ENCODE results near the gene IRF9. TPM values are rescaled to one million over a fixed set of nuclear protein-coding genes. Genes with fewer than 3 reads are reported as not detected.

Gene IRF9
- total and polyA plus RNA-seq, 2 of the 13 experiments (the other 11 are each of a cell fraction or from before 2014, with no cell fraction given): 14.9 to 49.7 TPM

GRCh38 chr14:24139272-24139934, 21.7 kb upstream of the IRF9 start (continued):
- TF ChIP-seq ARID5B (CRISPR knock-in tag; IDR thresholded peaks at IDR 0.05) (no peak), ZNF34 (CRISPR knock-in tag; IDR thresholded peaks at IDR 0.05; ENCODE audit: borderline replicate concordance) (no peak), KDM4B (CRISPR knock-in tag; IDR thresholded peaks at IDR 0.05) (no peak), ZSCAN22 (CRISPR knock-in tag; IDR thresholded peaks at IDR 0.05) (no peak), GRHL1 (CRISPR knock-in tag; conservative IDR thresholded peaks at IDR 0.05) (no peak), E2F1 (CRISPR knock-in tag; IDR thresholded peaks at IDR 0.05) (no peak), ZNF180 (CRISPR knock-in tag; IDR thresholded peaks at IDR 0.05; ENCODE audit: borderline replicate concordance, low read depth) (no peak), ARID4A (CRISPR knock-in tag; IDR thresholded peaks at IDR 0.05; ENCODE audit: borderline replicate concordance) (no peak), IKZF4 (CRISPR knock-in tag; IDR thresholded peaks at IDR 0.05; ENCODE audit: borderline replicate concordance, low read depth, not compliant biosample characterization) (no peak), KDM3A (CRISPR knock-in tag; IDR thresholded peaks at IDR 0.05; ENCODE audit: low read depth) (no peak), FOSL1 (CRISPR knock-in tag; IDR thresholded peaks at IDR 0.05; ENCODE audit: borderline replicate concordance) (no peak), ZNF800 (CRISPR knock-in tag; IDR thresholded peaks at IDR 0.05) (no peak), ZFP37 (CRISPR knock-in tag; IDR thresholded peaks at IDR 0.05; ENCODE audit: borderline replicate concordance) (no peak), ZNF510 (CRISPR knock-in tag; IDR thresholded peaks at IDR 0.05; ENCODE audit: low read depth) (no peak)

All from HepG2 (cell line).